Hepatocyte (in vitro differentiated cells): ENCODE measurements around the gene GNA14. TPM values are rescaled to one million over a fixed set of nuclear protein-coding genes. Genes with fewer than 3 reads are reported as not detected.

Source experiments
- DNase-seq: peaks from one replicate; pipeline ENCODE4 v3.0.0-alpha.2; 2016; ENCODE audit warnings: low spot score
- H2AFZ ChIP-seq: fragments of 200-600 bp; sonication (generic); 2 replicates; pipeline ENCODE4 v1.6.0; 2016; ENCODE audit warnings: antibody characterized with exemption, mild to moderate bottlenecking
- H3K27ac ChIP-seq: fragments of 200-600 bp; sonication (generic); 2 replicates; pipeline ENCODE4 v1.5.1; 2016; ENCODE audit warnings: mild to moderate bottlenecking
- H3K27me3 ChIP-seq: fragments of 200-600 bp; sonication (generic); 2 replicates; pipeline ENCODE4 v1.6.1; 2016
- H3K36me3 ChIP-seq: fragments of 200-600 bp; sonication (generic); replicated peaks from 2 replicates; pipeline ENCODE4 v1.5.1; 2016; ENCODE audit warnings: low read depth; ENCODE audit not compliant: insufficient read depth
- H3K4me1 ChIP-seq: fragments of 200-600 bp; sonication (generic); 2 replicates; pipeline ENCODE4 v1.5.1; 2016; ENCODE audit warnings: mild to moderate bottlenecking, moderate library complexity; ENCODE audit not compliant: insufficient read depth
- H3K4me2 ChIP-seq: fragments of 200-600 bp; sonication (generic); 2 replicates; pipeline ENCODE4 v1.6.0; 2016
- H3K4me3 ChIP-seq: fragments of 200-600 bp; sonication (generic); 2 replicates; pipeline ENCODE4 v1.5.1; 2016; ENCODE audit warnings: mild to moderate bottlenecking
- H3K79me2 ChIP-seq: fragments of 200-600 bp; sonication (generic); 2 replicates; pipeline ENCODE4 v1.6.0; 2017; ENCODE audit warnings: mild to moderate bottlenecking
- H3K9me2 ChIP-seq: fragments of 200-600 bp; sonication (generic); replicated peaks from 2 replicates; pipeline ENCODE4 v1.6.0; 2017; ENCODE audit warnings: mild to moderate bottlenecking; ENCODE audit not compliant: insufficient read depth
- H3K9me3 ChIP-seq: fragments of 200-600 bp; sonication (generic); 2 replicates; pipeline ENCODE4 v1.5.1; 2016; ENCODE audit warnings: low read depth, mild to moderate bottlenecking
- H4K20me1 ChIP-seq: fragments of 200-600 bp; sonication (generic); 2 replicates; pipeline ENCODE4 v1.6.0; 2016; ENCODE audit warnings: mild to moderate bottlenecking; ENCODE audit not compliant: insufficient read depth, poor library complexity, severe bottlenecking
- EZH2 ChIP-seq: fragments of 200-600 bp; sonication (generic); IDR thresholded peaks from 2 replicates; pipeline ENCODE4 v1.6.1; 2016; ENCODE audit warnings: antibody characterized with exemption, mild to moderate bottlenecking, borderline replicate concordance
- EZH2phosphoT487 ChIP-seq: fragments of 200-600 bp; sonication (generic); IDR thresholded peaks from one replicate; pipeline ENCODE4 v1.6.1; 2018; ENCODE audit warnings: antibody characterized with exemption, mild to moderate bottlenecking, low read depth, moderate library complexity; ENCODE audit not compliant: unreplicated experiment, severe bottlenecking
- WGBS: methylation state at CpG from one replicate; pipeline ENCODE4 v1.1.6; 2016; ENCODE audit warnings: low lambda C conversion rate; ENCODE audit errors: missing lambda C conversion rate; 5-methylcytosine and 5-hydroxymethylcytosine counted together
- polyA plus RNA-seq: library from polyadenylated mRNA; unstranded; fragments of >200 nt; fragmentation: Nextera tagmentation; extraction: Ambion mirVana; gene quantifications from 2 replicates; pipeline ENCODE4 v1.2.1, GENCODE V29; 2016
- total RNA-seq: library from RNA; depleted of rRNA; stranded (reverse); fragments of >200 nt; gene quantifications from 2 replicates; pipeline ENCODE4 v1.2.3, GENCODE V29; 2014
- TF ChIP-seq, protein P1 (sequence below): fragments of 200-600 bp; sonication (generic); IDR thresholded peaks from 2 replicates; pipeline ENCODE4 v1.5.1; 2016; ENCODE audit warnings: antibody characterized with exemption, mild to moderate bottlenecking; ENCODE audit not compliant: poor library complexity

The GNA14 gene
- total and polyA plus RNA-seq, 2 experiments from 2014 or later = 1.2 to 3.1 TPM

DNA sequence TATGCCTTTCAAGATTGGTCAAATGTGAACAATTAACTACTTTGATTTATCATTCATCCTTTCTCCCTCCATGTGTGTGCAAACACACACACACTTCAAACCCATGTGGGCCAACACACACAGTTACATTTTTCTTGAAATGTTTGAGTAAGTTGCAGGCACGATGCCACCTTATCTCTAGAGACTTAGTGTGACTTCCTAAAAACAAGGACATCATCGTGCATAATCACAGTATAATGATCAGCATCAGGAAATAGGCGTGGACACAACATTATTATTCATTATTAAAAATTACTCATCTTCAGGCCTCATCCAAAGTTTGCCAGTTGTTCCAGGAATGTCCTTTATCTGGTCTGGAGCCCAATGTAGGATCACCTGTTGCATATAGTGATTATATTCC, 209.5 kb downstream of the GNA14 start:
- H3K27ac ChIP-seq = no peak overlapping the region
- no peaks in the 10 kb centered on the region for H3K9me2 ChIP-seq
- H3K79me2 ChIP-seq = no peaks in the 10 kb centered on the region
- peaks cover 4% of the 10 kb centered on the region for H3K4me1 ChIP-seq
- no peak overlapping the region for H3K4me2 ChIP-seq
- TF ChIP-seq EZH2phosphoT487 (no peak), EZH2 (no peak)
- TF ChIP-seq, protein P1, sequence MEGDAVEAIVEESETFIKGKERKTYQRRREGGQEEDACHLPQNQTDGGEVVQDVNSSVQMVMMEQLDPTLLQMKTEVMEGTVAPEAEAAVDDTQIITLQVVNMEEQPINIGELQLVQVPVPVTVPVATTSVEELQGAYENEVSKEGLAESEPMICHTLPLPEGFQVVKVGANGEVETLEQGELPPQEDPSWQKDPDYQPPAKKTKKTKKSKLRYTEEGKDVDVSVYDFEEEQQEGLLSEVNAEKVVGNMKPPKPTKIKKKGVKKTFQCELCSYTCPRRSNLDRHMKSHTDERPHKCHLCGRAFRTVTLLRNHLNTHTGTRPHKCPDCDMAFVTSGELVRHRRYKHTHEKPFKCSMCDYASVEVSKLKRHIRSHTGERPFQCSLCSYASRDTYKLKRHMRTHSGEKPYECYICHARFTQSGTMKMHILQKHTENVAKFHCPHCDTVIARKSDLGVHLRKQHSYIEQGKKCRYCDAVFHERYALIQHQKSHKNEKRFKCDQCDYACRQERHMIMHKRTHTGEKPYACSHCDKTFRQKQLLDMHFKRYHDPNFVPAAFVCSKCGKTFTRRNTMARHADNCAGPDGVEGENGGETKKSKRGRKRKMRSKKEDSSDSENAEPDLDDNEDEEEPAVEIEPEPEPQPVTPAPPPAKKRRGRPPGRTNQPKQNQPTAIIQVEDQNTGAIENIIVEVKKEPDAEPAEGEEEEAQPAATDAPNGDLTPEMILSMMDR = no peak
- no peaks in the 10 kb centered on the region for H4K20me1 ChIP-seq
- no peaks in the 10 kb centered on the region for H3K27me3 ChIP-seq
- H3K9me3 ChIP-seq = no peaks in the 10 kb centered on the region
- H3K36me3 ChIP-seq = no peaks in the 10 kb centered on the region
- H3K4me3 ChIP-seq = no peak overlapping the region
- H2AFZ ChIP-seq = no peak overlapping the region
- DNase-seq = no peak
- 96% methylated on average over 3 of the region's 3 CpGs for WGBS

DNA sequence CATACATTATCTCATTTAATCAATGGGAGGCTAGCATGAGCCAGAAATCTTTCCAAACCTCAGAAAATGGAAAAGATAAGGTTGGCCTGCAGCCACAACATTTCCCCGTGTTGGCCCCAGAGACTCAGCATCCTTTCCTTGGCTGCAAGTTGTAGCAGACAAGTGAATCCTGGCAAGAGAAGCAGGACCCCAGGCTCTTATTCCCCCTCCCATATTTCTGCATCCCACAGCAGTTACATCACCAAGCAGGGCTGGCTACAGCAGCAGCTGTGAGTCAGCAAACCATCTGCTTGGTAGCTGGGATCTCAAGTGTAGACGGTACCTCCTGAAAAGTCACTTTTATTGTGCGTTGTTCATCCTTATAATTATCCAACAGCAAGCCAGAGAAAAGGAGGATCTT, 212.4 kb downstream of the GNA14 start:
- H3K79me2 ChIP-seq = no peaks in the 10 kb centered on the region
- no peak overlapping the region for H2AFZ ChIP-seq
- no peak overlapping the region for H3K27ac ChIP-seq
- no peak overlapping the region for H3K4me2 ChIP-seq
- H3K9me3 ChIP-seq = no peaks in the 10 kb centered on the region
- no peaks in the 10 kb centered on the region for H3K9me2 ChIP-seq
- no peak overlapping the region for H3K4me3 ChIP-seq
- peaks cover 4% of the 10 kb centered on the region for H3K4me1 ChIP-seq
- no peaks in the 10 kb centered on the region for H3K36me3 ChIP-seq
- no peaks in the 10 kb centered on the region for H4K20me1 ChIP-seq
- no peaks in the 10 kb centered on the region for H3K27me3 ChIP-seq
- TF ChIP-seq EZH2phosphoT487 = no peak
- TF ChIP-seq, protein P1 = no peak
- no peak for TF ChIP-seq EZH2
- DNase-seq = no peak
- WGBS = 73% methylated on average over 3 of the region's 3 CpGs

DNA sequence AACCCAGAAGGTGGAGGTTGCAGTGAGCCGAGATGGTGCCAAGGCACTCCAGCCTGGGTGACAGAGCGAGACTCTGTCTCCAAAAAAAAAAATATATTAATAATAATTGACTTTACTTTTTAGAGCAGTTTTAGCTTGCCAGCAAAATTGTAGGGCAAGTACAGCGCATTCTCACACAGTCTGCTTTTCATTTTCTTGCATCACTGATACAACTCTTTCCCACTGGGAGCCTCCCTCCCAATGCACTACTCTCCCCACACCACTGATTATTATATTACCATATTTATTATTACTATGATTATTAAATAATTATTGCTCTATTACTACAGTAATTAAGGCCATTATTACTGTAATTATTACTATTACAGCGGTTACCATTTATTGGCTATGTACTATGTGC, 212.8 kb downstream of the GNA14 start:
- TF ChIP-seq, protein P1 = no peak
- no peak for TF ChIP-seq EZH2
- TF ChIP-seq EZH2phosphoT487 = no peak
- no peak for DNase-seq
- 98% methylated on average over 4 of the region's 4 CpGs for WGBS
- Histone ChIP-seq H3K4me3 (no peak overlapping the region), H2AFZ (no peak overlapping the region), H3K9me3 (no peaks in the 10 kb centered on the region), H3K79me2 (no peaks in the 10 kb centered on the region), H3K4me2 (no peak overlapping the region), H3K4me1 (peaks cover 2% of the 10 kb centered on the region), H3K27me3 (no peaks in the 10 kb centered on the region), H3K9me2 (no peaks in the 10 kb centered on the region), H3K36me3 (no peaks in the 10 kb centered on the region), H3K27ac (no peak overlapping the region), H4K20me1 (no peaks in the 10 kb centered on the region)
